ENCODE data around the gene PPP3R1.

PPP3R1 gene

DNA sequence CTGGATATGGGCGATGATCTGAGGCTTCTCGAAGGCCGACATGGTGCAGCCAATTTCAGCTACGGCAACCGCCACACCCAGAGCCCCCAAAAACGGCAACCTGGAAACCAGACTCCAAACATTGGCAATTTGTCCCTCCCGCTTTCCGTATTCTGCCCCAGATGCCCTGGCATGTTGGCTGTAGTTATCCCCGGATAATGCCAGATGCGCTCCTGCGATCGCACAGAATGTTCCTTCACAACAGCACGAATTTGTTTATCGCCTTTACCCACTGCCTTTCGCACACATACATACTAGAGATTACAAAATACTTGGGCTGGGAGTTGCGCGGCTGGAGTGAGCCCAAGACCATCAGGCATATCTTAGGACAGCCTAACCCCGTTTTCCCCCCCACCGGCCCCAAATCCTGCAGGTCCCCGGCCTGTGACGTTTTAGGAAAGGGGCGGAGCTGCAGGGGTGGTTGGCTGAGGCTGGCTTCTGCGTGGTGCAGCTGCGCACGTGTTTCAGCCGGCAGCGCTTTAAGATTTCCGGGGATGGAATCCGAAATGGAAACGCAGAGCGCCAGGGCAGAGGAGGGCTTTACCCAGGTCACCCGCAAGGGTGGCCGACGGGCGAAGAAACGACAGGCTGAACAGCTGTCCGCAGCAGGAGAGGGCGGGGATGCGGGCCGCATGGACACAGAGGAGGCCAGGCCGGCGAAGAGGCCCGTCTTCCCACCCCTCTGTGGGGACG is 94.8 kb downstream of the PPP3R1 start, which contains the start of gene PNO1:
Gene PNO1, plus strand, starts transcription at position 487 of the 732 bp plus-strand sequence. Its CDS starts 47 bp downstream, at position 534.
- FAIRE-seq (peak; percentile 98), DNase-seq (ENCODE audit: extremely low spot score, insufficient read length, low read depth) (peak; percentile 90)

GRCh38 chr2:68157002-68157401 is 95.3 kb downstream of the PPP3R1 start:
- DNase-seq (ENCODE audit: extremely low spot score, insufficient read length, low read depth) (peak; percentile 22), FAIRE-seq (no peak)

DNA sequence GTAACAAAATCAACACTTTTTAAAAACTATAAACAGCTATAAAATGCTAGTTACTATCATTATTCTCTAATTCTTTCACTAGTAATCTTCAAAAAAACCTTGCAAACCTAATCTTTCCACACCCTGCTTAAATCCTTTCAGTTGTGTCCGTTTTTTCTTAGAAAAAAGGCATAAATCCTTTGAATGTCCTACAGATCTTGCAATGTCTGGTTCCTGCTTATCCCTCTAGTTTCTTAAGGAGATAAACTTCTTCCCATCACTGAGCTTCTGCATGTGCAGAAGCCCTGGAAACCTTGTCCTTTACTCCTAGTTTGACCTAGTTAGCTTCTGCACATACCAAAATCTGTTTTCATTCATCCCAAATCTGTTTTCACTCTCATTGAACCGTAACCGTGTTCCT is 95.9 kb downstream of the PPP3R1 start:
- DNase-seq (ENCODE audit: extremely low spot score, insufficient read length, low read depth), result no peak

GRCh38 chr2:68155618-68156017 is 96.7 kb downstream of the PPP3R1 start:
- DNase-seq (ENCODE audit: extremely low spot score, insufficient read length, low read depth) (no peak), FAIRE-seq (no peak)

More for the DNA sequence above, 95.9 kb downstream of the PPP3R1 start:
- FAIRE-seq, result no peak

DNA sequence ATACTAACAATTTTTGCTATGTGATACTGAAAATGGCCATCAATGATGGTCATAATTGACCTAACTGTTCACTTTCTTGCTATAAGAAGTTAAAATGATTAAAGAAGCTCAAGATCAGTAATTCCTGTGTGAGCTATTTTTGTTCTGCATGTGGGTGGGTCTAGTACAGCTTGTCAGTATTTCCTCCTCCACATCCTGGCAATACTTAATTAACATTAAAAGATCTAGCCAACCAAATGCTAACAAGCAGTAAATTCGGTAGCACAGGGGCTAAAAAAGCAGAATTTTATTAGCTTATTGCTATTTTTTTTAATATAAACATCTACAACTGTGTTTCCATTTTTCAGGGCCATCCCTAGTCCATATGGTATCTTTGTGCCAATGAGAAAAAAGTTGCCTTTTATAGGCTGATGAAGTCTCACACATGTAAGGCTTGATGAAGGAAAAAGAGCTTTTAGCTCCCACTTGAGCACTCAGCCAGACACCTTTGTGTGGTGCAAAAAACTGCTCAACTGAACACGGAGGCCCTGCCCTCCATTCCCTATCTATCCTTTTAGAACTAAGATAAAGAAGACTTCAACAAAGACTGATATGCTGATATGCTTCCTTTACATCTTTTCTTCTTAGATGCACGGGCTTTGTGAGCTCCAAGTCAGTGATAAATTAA is 99.5 kb downstream of the PPP3R1 start:
- FAIRE-seq, result no peak
- no peak for DNase-seq (ENCODE audit: extremely low spot score, insufficient read length, low read depth)

DNA sequence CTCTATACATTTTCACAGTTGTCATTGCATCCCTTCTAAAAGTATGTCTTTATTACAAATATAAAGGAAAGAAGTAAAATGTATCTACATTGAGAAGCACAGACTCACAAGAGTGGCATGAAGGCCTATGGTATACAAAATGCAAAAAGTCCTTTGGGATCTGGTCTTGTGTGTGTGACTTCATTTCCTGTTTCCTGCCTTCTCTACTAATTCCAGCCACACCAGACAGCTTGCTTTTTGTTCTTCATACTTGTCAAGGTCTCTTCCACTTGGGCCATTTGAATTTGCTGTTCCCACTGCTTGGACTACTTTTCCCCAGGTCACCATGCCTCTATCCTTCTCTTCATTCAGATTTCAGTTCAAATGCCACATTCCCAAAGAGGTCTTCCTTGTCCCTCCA is 101.3 kb downstream of the PPP3R1 start:
- FAIRE-seq, result peak; percentile 57

DNA sequence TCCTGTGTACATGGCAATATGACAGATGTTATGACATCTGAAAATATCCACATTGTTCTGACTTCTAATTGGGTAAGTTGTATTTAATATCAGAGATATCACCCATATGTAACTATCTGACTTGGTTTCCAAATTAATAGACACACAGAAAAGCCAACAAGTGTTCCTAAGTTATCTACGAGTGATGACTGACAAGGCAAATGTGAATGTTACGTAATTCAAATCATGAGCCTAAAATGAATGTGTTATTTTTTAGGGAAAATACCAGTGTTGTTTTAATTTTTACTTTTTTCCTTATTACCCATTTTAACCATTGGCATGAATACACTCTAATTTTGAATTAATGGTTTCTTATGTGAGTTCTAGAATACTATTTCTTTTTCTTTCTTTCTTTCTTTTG is 110.5 kb downstream of the PPP3R1 start:
- no peak for FAIRE-seq
- DNase-seq (ENCODE audit: extremely low spot score, insufficient read length, low read depth), result no peak

More for the DNA sequence above, 101.3 kb downstream of the PPP3R1 start:
- no peak for DNase-seq (ENCODE audit: extremely low spot score, insufficient read length, low read depth)

DNA sequence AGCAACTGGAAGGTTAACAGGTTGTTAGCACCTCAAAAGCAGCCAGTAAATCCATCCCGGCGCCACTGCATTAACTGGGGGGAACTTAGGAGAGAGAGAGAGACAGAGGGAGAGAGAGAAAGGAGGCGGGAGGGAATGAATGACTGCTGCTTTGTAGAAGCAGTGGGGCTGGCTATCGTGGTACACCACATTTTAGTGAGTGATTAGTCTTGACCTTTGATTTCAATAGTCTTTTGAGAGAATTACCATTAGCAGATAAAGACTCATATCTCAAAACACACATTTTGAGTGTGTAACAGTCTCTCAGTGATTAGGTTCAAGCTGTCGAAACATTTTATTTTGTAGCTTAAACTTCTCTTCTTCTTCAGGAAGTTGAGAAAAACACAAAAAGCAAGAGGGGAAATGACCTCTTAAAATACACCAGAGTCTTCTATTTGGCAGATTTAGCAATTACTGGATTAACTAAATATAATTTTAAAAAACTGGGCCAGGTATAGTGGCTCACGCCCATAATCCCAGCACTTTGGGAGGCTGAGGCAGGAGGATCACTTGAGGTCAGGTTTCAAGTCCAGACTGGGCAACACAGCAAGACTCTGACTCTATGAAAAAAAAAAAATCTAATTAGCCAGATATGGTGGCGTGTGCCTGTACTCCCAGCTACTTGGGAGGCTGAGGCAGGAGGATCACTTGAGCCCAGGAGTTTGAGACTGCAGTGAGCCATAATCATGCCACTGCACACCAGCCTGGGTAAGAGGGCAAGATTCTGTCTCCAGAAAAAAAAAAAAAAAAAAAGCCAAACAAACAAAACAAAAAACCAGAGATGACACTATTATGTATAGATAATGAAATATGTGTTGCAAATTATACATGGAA is 116.6 kb downstream of the PPP3R1 start:
- DNase-seq (ENCODE audit: extremely low spot score, insufficient read length, low read depth) (no peak), FAIRE-seq (no peak)

GRCh38 chr2:68134554-68134953 is 117.8 kb downstream of the PPP3R1 start:
- FAIRE-seq (no peak), DNase-seq (ENCODE audit: extremely low spot score, insufficient read length, low read depth) (no peak)

DNA sequence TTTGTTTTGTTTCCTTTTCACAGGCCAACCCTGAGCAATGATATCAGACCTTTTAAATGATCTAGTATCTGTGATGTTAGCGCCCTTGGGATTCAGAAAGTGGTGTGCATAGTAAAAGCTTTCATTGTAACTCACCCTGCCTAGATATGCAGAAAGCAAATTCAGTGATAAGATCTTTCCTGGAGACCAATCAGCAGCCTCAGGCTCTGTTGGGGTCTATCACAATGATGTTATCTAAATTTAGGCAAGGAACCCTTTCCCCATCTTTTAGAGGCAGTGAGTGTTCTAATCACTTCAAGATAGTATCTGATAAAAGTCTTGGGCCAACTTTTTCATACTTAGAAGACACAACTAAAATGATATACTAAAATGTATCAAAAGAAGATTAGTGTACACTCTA is 118.2 kb downstream of the PPP3R1 start:
- no peak for DNase-seq (ENCODE audit: extremely low spot score, insufficient read length, low read depth)
- no peak for FAIRE-seq

All from GM18507 (cell line).